HCT116 (cell line): ENCODE measurements around the gene TTLL5.

Experiments
- CEBPB ChIP-seq: IDR thresholded peaks from 2 replicates; pipeline ENCODE4 v1.6.1; 2012; ENCODE audit warnings: low read depth
- EZH2 ChIP-seq: fragments of 200-600 bp; sonication (generic); IDR thresholded peaks from 2 replicates; pipeline ENCODE4 v1.6.1; 2017; ENCODE audit warnings: antibody characterized with exemption, mixed run types
- EZH2phosphoT487 ChIP-seq: fragments of 200-600 bp; IDR thresholded peaks from 2 replicates; pipeline ENCODE4 v1.6.1; 2018; ENCODE audit warnings: antibody characterized with exemption, borderline replicate concordance
- MAX ChIP-seq: IDR thresholded peaks from 2 replicates; pipeline ENCODE4 v1.6.1; 2012
- POLR2A ChIP-seq: IDR thresholded peaks from 2 replicates; pipeline ENCODE4 v1.7.0; 2011; ENCODE audit warnings: borderline replicate concordance; ENCODE audit not compliant: insufficient read depth, insufficient read length; ENCODE audit errors: extremely low read depth
- POLR2AphosphoS5 ChIP-seq: IDR thresholded peaks from 2 replicates; pipeline ENCODE4 v1.6.1; 2011; ENCODE audit warnings: mild to moderate bottlenecking, low read depth, low read length, moderate library complexity
- RAD21 ChIP-seq: IDR thresholded peaks from 2 replicates; pipeline ENCODE4 v1.6.1; 2012; ENCODE audit warnings: low read depth, mild to moderate bottlenecking
- SIN3A ChIP-seq: IDR thresholded peaks from 2 replicates; pipeline ENCODE4 v1.6.1; 2012; ENCODE audit warnings: low read depth
- SP1 ChIP-seq: IDR thresholded peaks from 2 replicates; pipeline ENCODE4 v1.6.1; 2012; ENCODE audit warnings: low read depth
- SRF ChIP-seq: IDR thresholded peaks from 2 replicates; pipeline ENCODE4 v1.6.1; 2012; ENCODE audit warnings: low read depth
- TCF7L2 ChIP-seq: IDR thresholded peaks from 2 replicates; pipeline ENCODE4 v1.7.0; 2011; ENCODE audit warnings: borderline replicate concordance, inconsistent platforms; ENCODE audit not compliant: insufficient read depth, insufficient read length; ENCODE audit errors: extremely low read depth
- TF ChIP-seq, protein P1 (sequence below), 3 experiments: fragments of 200-600 bp in 1 of 3; sonication (generic) in 1 of 3; IDR thresholded peaks in 2 of 3; conservative IDR thresholded peaks in 1 of 3; 2 replicates each; pipeline ENCODE4 v1.5.1; 2012 to 2017; ENCODE audit warnings: low read depth in 2 of 3, low read length in 2 of 3, antibody characterized with exemption in 1 of 3, borderline replicate concordance in 1 of 3, control low read depth in 1 of 3, mild to moderate bottlenecking in 1 of 3, mixed read lengths in 1 of 3, mixed run types in 1 of 3, moderate library complexity in 1 of 3; ENCODE audit not compliant: insufficient read depth in 1 of 3
- TF ChIP-seq, protein P2 (sequence below): IDR thresholded peaks from 2 replicates; pipeline ENCODE4 v1.6.1; 2011; ENCODE audit warnings: mild to moderate bottlenecking, low read length, moderate library complexity; ENCODE audit not compliant: insufficient replicate concordance; ENCODE audit errors: extremely low read depth
- TF ChIP-seq, protein P3 (sequence below): IDR thresholded peaks from 2 replicates; pipeline ENCODE4 v1.6.1; 2012; ENCODE audit warnings: low read depth

DNA sequence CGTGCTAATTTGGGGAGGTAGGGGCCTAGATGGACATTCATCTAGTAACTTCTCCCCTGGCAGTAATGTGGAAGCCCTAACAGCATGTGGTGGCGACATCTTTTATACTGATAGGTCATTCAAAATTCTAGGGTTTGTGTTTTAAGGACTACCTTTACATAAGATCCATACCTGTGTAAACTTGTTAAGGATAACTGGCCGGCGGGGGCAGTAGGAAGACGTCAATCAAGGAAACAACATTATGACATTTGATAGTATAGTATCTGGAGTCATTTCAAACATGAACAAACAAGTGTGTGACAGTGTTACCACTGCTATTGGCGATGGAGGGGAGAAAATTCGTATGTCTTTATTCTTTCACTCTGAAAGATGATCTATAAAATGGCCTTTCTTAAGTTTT is 120.0 kb downstream of the TTLL5 start:
- TF ChIP-seq POLR2A (no peak), TCF7L2 (no peak), CEBPB (no peak), POLR2AphosphoS5 (no peak), MAX (no peak), EZH2phosphoT487 (no peak), SP1 (no peak), SIN3A (no peak), EZH2 (no peak), RAD21 (no peak), SRF (no peak)
- TF ChIP-seq, protein P1, sequence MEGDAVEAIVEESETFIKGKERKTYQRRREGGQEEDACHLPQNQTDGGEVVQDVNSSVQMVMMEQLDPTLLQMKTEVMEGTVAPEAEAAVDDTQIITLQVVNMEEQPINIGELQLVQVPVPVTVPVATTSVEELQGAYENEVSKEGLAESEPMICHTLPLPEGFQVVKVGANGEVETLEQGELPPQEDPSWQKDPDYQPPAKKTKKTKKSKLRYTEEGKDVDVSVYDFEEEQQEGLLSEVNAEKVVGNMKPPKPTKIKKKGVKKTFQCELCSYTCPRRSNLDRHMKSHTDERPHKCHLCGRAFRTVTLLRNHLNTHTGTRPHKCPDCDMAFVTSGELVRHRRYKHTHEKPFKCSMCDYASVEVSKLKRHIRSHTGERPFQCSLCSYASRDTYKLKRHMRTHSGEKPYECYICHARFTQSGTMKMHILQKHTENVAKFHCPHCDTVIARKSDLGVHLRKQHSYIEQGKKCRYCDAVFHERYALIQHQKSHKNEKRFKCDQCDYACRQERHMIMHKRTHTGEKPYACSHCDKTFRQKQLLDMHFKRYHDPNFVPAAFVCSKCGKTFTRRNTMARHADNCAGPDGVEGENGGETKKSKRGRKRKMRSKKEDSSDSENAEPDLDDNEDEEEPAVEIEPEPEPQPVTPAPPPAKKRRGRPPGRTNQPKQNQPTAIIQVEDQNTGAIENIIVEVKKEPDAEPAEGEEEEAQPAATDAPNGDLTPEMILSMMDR (IDR thresholded peaks at IDR 0.05 in 2 of 3, conservative IDR thresholded peaks at IDR 0.05 in 1 of 3; ENCODE audit: borderline replicate concordance in 1 of 3, insufficient read depth in 1 of 3, low read depth in 2 of 3, low read length in 2 of 3): no peak
- TF ChIP-seq, protein P2, sequence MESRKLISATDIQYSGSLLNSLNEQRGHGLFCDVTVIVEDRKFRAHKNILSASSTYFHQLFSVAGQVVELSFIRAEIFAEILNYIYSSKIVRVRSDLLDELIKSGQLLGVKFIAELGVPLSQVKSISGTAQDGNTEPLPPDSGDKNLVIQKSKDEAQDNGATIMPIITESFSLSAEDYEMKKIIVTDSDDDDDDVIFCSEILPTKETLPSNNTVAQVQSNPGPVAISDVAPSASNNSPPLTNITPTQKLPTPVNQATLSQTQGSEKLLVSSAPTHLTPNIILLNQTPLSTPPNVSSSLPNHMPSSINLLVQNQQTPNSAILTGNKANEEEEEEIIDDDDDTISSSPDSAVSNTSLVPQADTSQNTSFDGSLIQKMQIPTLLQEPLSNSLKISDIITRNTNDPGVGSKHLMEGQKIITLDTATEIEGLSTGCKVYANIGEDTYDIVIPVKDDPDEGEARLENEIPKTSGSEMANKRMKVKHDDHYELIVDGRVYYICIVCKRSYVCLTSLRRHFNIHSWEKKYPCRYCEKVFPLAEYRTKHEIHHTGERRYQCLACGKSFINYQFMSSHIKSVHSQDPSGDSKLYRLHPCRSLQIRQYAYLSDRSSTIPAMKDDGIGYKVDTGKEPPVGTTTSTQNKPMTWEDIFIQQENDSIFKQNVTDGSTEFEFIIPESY: no peak
- TF ChIP-seq, protein P3, sequence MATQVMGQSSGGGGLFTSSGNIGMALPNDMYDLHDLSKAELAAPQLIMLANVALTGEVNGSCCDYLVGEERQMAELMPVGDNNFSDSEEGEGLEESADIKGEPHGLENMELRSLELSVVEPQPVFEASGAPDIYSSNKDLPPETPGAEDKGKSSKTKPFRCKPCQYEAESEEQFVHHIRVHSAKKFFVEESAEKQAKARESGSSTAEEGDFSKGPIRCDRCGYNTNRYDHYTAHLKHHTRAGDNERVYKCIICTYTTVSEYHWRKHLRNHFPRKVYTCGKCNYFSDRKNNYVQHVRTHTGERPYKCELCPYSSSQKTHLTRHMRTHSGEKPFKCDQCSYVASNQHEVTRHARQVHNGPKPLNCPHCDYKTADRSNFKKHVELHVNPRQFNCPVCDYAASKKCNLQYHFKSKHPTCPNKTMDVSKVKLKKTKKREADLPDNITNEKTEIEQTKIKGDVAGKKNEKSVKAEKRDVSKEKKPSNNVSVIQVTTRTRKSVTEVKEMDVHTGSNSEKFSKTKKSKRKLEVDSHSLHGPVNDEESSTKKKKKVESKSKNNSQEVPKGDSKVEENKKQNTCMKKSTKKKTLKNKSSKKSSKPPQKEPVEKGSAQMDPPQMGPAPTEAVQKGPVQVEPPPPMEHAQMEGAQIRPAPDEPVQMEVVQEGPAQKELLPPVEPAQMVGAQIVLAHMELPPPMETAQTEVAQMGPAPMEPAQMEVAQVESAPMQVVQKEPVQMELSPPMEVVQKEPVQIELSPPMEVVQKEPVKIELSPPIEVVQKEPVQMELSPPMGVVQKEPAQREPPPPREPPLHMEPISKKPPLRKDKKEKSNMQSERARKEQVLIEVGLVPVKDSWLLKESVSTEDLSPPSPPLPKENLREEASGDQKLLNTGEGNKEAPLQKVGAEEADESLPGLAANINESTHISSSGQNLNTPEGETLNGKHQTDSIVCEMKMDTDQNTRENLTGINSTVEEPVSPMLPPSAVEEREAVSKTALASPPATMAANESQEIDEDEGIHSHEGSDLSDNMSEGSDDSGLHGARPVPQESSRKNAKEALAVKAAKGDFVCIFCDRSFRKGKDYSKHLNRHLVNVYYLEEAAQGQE: no peak
